Natural killer cell treated with Interleukin-12 subunit alpha and Interleukin-12 subunit beta and Interleukin-15 and Interleukin-18, amount 100 ng/mL, for 72 hours (primary cell): ENCODE results near the gene TFCP2. TPM values are rescaled to one million over a fixed set of nuclear protein-coding genes. Genes with fewer than 3 reads are reported as not detected.

Experiments used
- ATAC-seq, 2 donors: fragments of 150-1000 bp; cut with Tn5 transposase in 1 of 2; sonication (Bioruptor Pico), chemical (Tn5 transposase) in 1 of 2; 2 replicates each; pipeline ENCODE4 v1.10.0; 2021
- DNase-seq: peaks from one replicate; pipeline ENCODE4 v3.0.0; 2022; ENCODE audit warnings: low spot score
- H3K27ac Mint-ChIP-seq, 2 donors: 1 replicate in 1 of 2; 2 replicates in 1 of 2; pipeline ENCODE4 v1.8.0; 2022; ENCODE audit warnings: mixed read lengths in 2 of 2, mild to moderate bottlenecking in 1 of 2, moderate library complexity in 1 of 2
- H3K27me3 Mint-ChIP-seq, 2 donors: 1 replicate in 1 of 2; 2 replicates in 1 of 2; pipeline ENCODE4 v1.8.0; 2022; ENCODE audit warnings: mixed read lengths in 2 of 2
- H3K36me3 Mint-ChIP-seq: one replicate; pipeline ENCODE4 v1.8.0; 2022; ENCODE audit warnings: mixed read lengths
- H3K4me1 Mint-ChIP-seq, 2 donors: 1 replicate in 1 of 2; 2 replicates in 1 of 2; pipeline ENCODE4 v1.8.0; 2022; ENCODE audit warnings: low read depth in 2 of 2, mixed read lengths in 2 of 2, mild to moderate bottlenecking in 1 of 2
- H3K4me3 Mint-ChIP-seq: one replicate; pipeline ENCODE4 v1.8.0; 2022; ENCODE audit warnings: mixed read lengths
- H3K9me3 Mint-ChIP-seq: 2 replicates; pipeline ENCODE4 v1.8.0; 2022; ENCODE audit warnings: mixed read lengths
- total RNA-seq, 2 donors: library from RNA; stranded (reverse); gene quantifications; one replicate each; pipeline ENCODE4 v1.2.3, GENCODE V29; 2022

TFCP2 gene
- total RNA-seq, 2 donors from 2014 or later = 33.0 to 46.0 TPM

GRCh38 chr12:51076236-51076930 is 96.6 kb downstream of the TFCP2 start:
- H3K36me3 Mint-ChIP-seq = no peaks in the 10 kb centered on the region
- no peak overlapping the region for H3K4me3 Mint-ChIP-seq
- no peaks in the 10 kb centered on the region for H3K9me3 Mint-ChIP-seq
- H3K27me3 Mint-ChIP-seq = no peaks in the 10 kb centered on the region
- H3K4me1 Mint-ChIP-seq = peaks cover 13 to 20% of the 10 kb centered on the region in 2 donors
- no peak overlapping the region for H3K27ac Mint-ChIP-seq
- DNase-seq = no peak
- no peak for ATAC-seq

DNA sequence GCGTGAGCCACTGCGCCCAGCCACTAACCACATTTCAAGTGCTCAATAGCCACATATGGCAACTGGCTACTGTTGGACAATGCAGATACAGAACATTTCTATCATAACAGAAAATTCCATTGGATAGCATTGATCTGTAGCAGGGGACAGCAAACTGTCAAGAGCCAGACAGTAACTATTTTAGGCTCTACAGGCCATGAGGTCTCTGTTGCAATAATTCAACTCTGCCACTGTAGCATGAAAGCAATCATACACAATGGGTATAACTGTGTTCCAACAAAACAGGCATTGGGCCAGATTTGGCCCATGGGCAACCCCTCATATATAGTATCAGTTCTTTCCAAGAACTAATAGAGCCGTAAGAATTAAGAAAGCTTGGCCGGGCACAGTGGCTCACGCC is 97.5 kb downstream of the TFCP2 start:
- Mint-ChIP-seq H3K4me1 (peaks cover 11 to 18% of the 10 kb centered on the region in 2 donors), H3K27me3 (no peaks in the 10 kb centered on the region), H3K27ac (no peak overlapping the region), H3K9me3 (no peaks in the 10 kb centered on the region), H3K36me3 (no peaks in the 10 kb centered on the region), H3K4me3 (no peak overlapping the region)
- ATAC-seq (no peak), DNase-seq (no peak)

DNA sequence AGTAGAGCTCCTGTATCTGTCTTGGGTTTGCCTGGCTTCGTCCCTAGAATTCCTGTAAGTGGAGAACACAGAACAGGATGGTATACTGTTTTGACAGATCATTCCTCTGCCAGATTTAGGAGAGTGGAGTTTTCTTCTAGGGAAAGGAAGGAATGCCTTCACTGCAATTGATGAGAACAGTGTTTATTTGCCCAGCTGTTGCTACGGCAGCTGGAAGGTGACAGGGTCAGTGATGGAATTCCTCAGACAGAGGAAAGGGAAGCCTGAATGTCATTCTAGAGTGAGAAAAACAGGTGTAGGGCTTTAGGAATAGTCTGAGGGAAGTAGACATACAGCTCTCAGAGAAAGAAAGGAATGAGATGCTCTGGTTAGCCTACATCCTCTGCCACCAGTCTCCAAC is 101.3 kb downstream of the TFCP2 start:
- Mint-ChIP-seq H3K27ac (no peak overlapping the region), H3K27me3 (no peaks in the 10 kb centered on the region), H3K9me3 (no peaks in the 10 kb centered on the region), H3K36me3 (peaks cover 6% of the 10 kb centered on the region), H3K4me1 (peaks cover 8 to 9% of the 10 kb centered on the region in 2 donors), H3K4me3 (no peak overlapping the region)
- DNase-seq (no peak), ATAC-seq (no peak)

DNA sequence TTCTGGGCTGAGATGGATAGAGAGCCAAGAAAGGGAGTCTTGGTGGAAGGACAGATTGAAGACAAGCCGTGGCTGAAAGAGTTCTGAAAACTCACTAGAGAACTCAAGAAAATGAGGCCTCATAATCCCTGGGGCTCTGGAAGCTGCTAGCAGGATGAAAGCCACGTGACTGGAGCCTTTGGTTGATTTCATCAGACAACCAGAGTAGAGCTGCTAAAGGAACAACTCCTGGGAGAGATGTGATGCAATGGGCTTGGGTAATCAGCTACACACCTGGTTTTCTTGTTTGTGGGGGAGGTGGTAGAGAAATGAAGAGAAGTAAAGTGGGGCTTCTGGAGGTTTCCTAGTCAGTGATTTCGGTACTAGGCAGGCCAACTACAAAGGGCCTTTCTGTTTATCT is 102.9 kb downstream of the TFCP2 start:
- H3K9me3 Mint-ChIP-seq = no peaks in the 10 kb centered on the region
- H3K27me3 Mint-ChIP-seq = no peaks in the 10 kb centered on the region
- no peaks in the 10 kb centered on the region for H3K4me1 Mint-ChIP-seq
- DNase-seq = no peak
- H3K27ac Mint-ChIP-seq = no peak overlapping the region
- no peak for ATAC-seq
- H3K4me3 Mint-ChIP-seq = no peak overlapping the region
- H3K36me3 Mint-ChIP-seq = peaks cover 6% of the 10 kb centered on the region

DNA sequence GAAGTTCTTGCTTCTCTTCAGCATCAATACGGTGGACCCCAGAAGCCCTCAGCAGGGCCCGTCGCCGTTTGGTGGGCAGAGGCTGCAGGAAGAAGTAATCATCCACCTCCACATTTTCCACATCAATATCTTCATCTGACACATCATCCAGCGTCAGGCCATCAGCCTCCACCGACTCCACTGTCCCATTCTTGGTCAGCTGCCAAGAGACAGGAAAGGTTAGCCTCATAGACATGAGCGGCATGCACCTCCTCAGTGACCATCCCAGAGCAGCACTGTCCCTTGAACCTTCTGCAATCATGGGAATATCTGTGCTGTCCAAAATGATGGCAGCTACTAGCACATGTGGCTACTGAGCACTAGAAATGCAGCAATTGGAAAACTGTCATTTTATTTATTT is 105.2 kb downstream of the TFCP2 start:
- Mint-ChIP-seq H3K27me3 (no peaks in the 10 kb centered on the region), H3K4me3 (no peak overlapping the region), H3K9me3 (no peaks in the 10 kb centered on the region), H3K4me1 (no peaks in the 10 kb centered on the region), H3K27ac (no peak overlapping the region), H3K36me3 (peaks cover 6% of the 10 kb centered on the region)
- no peak for ATAC-seq
- DNase-seq = no peak

DNA sequence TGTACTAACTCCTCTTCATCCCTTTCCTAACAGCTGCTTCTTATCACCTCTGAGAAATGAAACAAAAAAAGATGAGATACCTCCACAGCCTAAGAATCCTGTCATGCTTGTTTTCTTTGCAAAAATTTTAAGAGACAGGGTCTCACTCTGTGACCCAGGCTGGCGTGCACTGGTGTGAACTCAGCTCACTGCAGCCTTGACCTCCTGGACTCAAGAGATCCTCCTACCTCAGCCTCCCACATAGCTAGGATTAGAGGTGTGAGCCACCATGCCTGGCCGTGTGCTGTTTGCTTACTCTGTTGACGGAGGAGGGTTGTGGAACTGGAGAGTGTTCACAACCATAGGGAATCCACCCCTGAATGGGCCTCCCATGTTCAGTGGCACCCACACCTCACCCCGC is 105.7 kb downstream of the TFCP2 start:
- ATAC-seq = no peak
- no peak overlapping the region for H3K4me3 Mint-ChIP-seq
- DNase-seq = no peak
- peaks cover 6% of the 10 kb centered on the region for H3K36me3 Mint-ChIP-seq
- no peaks in the 10 kb centered on the region for H3K9me3 Mint-ChIP-seq
- H3K4me1 Mint-ChIP-seq = no peaks in the 10 kb centered on the region
- H3K27ac Mint-ChIP-seq = no peak overlapping the region
- no peaks in the 10 kb centered on the region for H3K27me3 Mint-ChIP-seq

- ATAC-seq (no peak), DNase-seq (no peak)
- Mint-ChIP-seq H3K27ac (no peak overlapping the region), H3K36me3 (peaks cover 6% of the 10 kb centered on the region), H3K9me3 (no peaks in the 10 kb centered on the region), H3K4me1 (no peaks in the 10 kb centered on the region), H3K4me3 (no peak overlapping the region), H3K27me3 (no peaks in the 10 kb centered on the region)
Measured at GRCh38 chr12:51065530-51065929, 107.4 kb downstream of the TFCP2 start.

DNA sequence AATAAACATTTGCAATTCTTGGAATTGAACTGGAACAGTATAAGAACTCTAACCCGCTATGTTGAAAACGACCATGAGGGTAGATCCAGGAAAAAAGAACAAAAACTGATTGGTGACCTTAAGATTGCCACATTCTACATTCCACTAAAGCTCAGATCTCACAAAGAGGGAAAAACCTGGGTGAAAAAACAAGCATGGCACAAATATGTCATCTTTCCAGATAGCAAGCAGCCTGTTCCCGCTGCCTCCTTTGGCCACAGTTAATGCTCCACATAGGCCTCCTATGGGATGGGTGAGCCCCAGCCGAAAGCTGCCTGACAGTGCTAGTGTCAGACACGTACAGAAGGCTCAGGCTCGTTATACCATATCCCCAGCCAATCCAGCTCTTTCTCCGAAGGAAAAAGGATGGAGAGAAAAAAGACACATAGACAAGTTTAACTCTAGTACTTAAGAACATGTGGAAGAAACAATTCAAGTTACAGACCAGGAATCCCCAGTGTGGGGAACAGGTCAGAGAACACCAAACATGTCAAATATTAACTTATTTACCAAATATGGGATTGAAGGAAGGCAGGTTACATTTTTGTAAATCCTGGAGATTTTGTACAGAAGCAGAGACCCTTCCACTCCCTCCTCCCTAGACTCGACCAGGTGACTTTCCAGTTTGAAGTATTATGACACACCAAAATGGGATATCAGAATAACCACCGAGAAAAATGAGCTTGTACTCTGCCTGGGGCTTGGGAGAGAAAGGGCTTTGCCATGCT is 110.1 kb downstream of the TFCP2 start:
- peak overlapping the region in 1 of 2 donors; percentile 43 for H3K27ac Mint-ChIP-seq

GRCh38 chr12:51059086-51059485 is 113.8 kb downstream of the TFCP2 start:
- H3K27ac Mint-ChIP-seq = no peak overlapping the region
- no peaks in the 10 kb centered on the region for H3K9me3 Mint-ChIP-seq
- peaks cover 11% of the 10 kb centered on the region for H3K36me3 Mint-ChIP-seq
- ATAC-seq = no peak
- H3K4me1 Mint-ChIP-seq = no peaks in the 10 kb centered on the region
- H3K4me3 Mint-ChIP-seq = no peak overlapping the region
- no peak for DNase-seq
- H3K27me3 Mint-ChIP-seq = no peaks in the 10 kb centered on the region

More for the DNA sequence above, 110.1 kb downstream of the TFCP2 start:
- no peak for ATAC-seq
- Mint-ChIP-seq H3K27me3 (no peaks in the 10 kb centered on the region), H3K9me3 (no peaks in the 10 kb centered on the region), H3K4me1 (no peaks in the 10 kb centered on the region), H3K4me3 (no peak overlapping the region), H3K36me3 (peaks cover 14% of the 10 kb centered on the region)
- DNase-seq = no peak

DNA sequence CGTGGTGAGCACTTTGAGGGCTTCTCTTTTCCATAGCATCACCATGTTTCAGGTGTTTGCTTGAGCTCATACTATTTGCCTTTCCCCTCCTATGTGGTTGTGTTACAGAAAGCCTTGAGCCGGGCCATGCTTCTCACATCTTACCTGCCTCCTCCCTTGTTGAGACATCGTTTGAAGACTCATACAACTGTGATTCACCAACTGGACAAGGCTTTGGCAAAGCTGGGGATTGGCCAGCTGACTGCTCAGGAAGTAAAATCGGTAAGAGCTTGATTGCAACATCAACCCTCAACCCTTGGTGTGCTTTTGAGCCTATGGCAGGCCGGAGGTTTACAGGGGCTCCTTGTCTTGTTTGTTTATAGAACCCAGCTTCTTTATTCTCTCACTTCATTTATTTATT is 116.7 kb downstream of the TFCP2 start:
- Mint-ChIP-seq H3K27me3 (no peaks in the 10 kb centered on the region), H3K4me3 (no peak overlapping the region), H3K4me1 (peaks cover 4 to 6% of the 10 kb centered on the region in 2 donors), H3K36me3 (peaks cover 19% of the 10 kb centered on the region), H3K9me3 (no peaks in the 10 kb centered on the region), H3K27ac (no peak overlapping the region)
- DNase-seq (no peak), ATAC-seq (peak; percentile 31 to 59)

DNA sequence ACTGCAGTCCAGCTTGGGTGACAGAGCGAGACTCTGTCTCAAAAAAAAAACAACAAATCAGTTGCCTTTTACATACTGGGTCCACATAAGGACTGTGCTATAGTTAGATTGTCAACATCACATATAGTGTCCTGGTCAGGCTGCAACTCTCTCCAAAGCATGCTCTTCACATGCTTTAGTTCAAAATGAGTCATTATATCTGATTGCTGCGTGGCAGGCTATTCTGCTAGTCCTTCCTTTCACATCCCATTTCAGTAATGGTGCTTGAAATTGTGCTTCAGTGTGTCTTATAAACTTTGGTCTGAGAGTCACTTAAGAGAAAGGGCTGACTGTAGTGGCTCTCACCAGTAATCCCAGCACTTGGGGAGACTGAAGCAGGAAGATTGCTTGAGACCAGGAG is 117.9 kb downstream of the TFCP2 start:
- H3K27me3 Mint-ChIP-seq = no peaks in the 10 kb centered on the region
- peaks cover 15% of the 10 kb centered on the region for H3K36me3 Mint-ChIP-seq
- ATAC-seq = no peak
- no peaks in the 10 kb centered on the region for H3K9me3 Mint-ChIP-seq
- DNase-seq = no peak
- no peak overlapping the region for H3K4me3 Mint-ChIP-seq
- H3K4me1 Mint-ChIP-seq = peaks cover 4 to 6% of the 10 kb centered on the region in 2 donors
- H3K27ac Mint-ChIP-seq = no peak overlapping the region

- H3K9me3 Mint-ChIP-seq = no peaks in the 10 kb centered on the region
- peaks cover 27 to 32% of the 10 kb centered on the region in 2 donors for H3K4me1 Mint-ChIP-seq
- no peaks in the 10 kb centered on the region for H3K27me3 Mint-ChIP-seq
- DNase-seq (no peak), ATAC-seq (no peak)
- peak overlapping the region in 1 of 2 donors; percentile 3 for H3K27ac Mint-ChIP-seq
- H3K4me3 Mint-ChIP-seq = no peak overlapping the region
- H3K36me3 Mint-ChIP-seq = peaks cover 14% of the 10 kb centered on the region
Measured at GRCh38 chr12:51051787-51052186, 121.1 kb downstream of the TFCP2 start.

GRCh38 chr12:51049525-51049924 is 123.4 kb downstream of the TFCP2 start:
- peaks cover 29 to 35% of the 10 kb centered on the region in 2 donors for H3K4me1 Mint-ChIP-seq
- H3K27ac Mint-ChIP-seq = peak overlapping the region; percentile 92 to 97
- peak overlapping the region; percentile 99 for H3K4me3 Mint-ChIP-seq
- no peaks in the 10 kb centered on the region for H3K9me3 Mint-ChIP-seq
- no peak for DNase-seq
- no peaks in the 10 kb centered on the region for H3K27me3 Mint-ChIP-seq
- H3K36me3 Mint-ChIP-seq = peaks cover 14% of the 10 kb centered on the region
- ATAC-seq = no peak

- H3K36me3 Mint-ChIP-seq = peaks cover 14% of the 10 kb centered on the region
- ATAC-seq = no peak
- no peaks in the 10 kb centered on the region for H3K9me3 Mint-ChIP-seq
- peak overlapping the region; percentile 92 to 97 for H3K27ac Mint-ChIP-seq
- H3K4me3 Mint-ChIP-seq = peak overlapping the region; percentile 99
- no peak for DNase-seq
- H3K4me1 Mint-ChIP-seq = peaks cover 29 to 35% of the 10 kb centered on the region in 2 donors
- H3K27me3 Mint-ChIP-seq = no peaks in the 10 kb centered on the region
Measured at GRCh38 chr12:51048661-51049251, 124.2 kb downstream of the TFCP2 start.
